T47D (cell line): ENCODE results near the gene SELENON.

Source experiments
- DNase-seq, 2 experiments: peaks; one replicate each; pipeline versions ENCODE4 v3.0.0 to v3.0.0-alpha.2; 2011 to 2012; ENCODE audit warnings: low read depth in 1 of 2, low spot score in 1 of 2
- JUND ChIP-seq: IDR thresholded peaks from 2 replicates; pipeline ENCODE4 v1.6.1; 2012; ENCODE audit warnings: low read depth
- in situ Hi-C: cut with HindIII; loops from 2 replicates; pipeline ENCODE4 v1.10.0; 2016; ENCODE audit warnings: low sequenced_read_pairs, low pct_unique_long_range_greater_than_20kb

Gene SELENON

DNA sequence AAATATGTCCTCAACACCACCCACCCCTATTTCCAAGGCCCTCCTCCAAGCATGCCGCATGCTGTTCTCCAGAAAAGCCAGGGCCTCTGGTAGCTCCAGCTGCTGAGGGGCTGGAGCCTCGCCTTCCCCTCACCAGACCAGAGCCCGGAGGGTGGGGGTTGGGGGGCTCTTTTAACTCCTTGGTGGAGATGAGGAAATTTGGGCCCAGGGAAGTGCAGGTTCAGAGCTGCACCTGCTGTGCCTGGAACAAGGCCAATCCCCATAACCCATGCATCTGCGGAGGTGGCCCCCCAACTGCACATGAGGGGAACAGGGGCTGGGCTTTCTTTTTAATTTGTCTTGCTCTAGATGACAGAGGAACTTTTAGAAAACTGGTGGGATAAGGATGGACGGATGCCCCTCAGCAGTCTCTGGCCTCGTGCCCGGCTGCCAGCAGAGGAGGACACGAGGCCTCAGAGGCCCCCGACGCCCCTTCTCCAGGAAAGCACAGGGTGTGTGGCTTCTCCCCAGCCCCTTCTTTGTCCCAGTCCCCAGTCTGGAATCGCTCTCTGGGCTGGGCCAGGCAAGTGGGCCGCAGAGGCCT lies 550 bp upstream of the SELENON start:
- TF ChIP-seq JUND, result no peak
- DNase-seq, result no peak
- in situ Hi-C loops, result no loop called here

DNA sequence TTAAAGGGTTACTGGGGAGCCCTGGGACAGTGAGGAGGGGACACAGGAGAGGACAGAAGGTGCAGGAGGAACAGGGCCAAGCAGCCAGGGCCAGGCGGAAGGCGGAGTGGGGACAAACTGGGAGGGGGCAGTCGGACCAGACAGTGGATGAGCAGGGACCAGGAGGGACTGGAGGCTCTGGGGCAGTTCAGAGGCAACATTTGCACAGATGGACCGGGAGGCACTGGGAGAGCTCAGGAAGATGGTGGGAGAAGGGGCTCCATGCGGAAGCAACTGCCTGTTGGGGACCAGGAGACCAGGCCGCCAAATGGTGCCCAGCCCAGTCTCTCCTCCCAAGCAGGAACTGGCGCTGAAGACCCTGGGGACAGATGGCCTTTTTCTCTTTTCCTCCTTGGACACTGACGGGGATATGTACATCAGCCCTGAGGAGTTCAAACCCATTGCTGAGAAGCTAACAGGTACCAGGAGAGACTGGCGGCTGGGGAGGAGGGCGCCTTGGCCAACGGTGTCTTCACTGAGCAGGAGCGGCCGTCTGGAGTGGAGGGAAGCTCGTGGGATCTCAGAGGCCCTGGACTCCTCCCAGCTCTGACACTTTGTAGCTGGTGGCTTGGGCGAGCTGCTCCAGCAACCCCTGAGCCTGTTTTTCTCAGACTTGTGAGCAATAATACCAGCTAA lies 847 bp downstream of the SELENON start:
- in situ Hi-C loops, result no loop called here
- no peak for DNase-seq
- TF ChIP-seq JUND, result no peak

DNA sequence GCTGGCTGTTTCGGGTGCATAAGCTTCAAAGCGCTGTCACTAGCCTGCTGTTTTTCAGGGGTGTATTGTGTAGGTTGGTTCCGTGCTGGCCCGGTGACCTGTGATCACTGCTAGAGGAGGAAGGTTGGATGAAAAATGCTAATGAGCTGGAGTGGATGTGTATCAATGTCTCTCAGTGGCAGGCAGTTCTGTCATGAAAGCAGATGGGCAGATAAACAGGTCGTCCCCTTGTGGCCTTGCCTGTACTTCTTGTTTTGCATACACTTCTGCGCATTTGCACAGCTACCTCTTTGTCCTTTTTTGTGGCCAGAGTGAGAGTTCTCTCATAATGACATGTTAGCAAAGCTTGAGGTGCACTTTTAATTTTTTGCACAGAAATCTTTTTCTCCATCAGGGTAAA lies 2.9 kb downstream of the SELENON start:
- DNase-seq, result no peak
- in situ Hi-C loops, result no loop called here
- TF ChIP-seq JUND, result no peak

DNA sequence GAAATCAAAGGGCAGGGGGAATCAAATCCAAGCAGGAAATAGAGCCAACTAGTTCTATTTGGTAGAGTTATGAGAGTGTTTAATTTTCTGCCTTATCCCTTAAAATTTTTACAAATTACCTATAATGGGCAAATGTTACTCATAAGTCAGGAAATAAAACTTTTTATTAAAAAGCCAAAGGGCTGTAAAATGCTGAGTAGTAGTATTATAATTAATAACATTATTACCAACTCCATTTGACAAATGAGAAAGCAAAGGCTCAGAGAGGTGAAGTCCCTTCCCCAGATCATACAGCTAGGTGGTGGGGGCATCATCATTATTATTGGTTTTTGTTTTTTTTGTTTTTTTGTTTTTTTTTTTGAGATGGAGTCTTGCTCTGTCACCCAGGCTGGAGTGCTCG lies 3.4 kb downstream of the SELENON start:
- TF ChIP-seq JUND, result no peak
- in situ Hi-C loops, result no loop called here
- no peak for DNase-seq

DNA sequence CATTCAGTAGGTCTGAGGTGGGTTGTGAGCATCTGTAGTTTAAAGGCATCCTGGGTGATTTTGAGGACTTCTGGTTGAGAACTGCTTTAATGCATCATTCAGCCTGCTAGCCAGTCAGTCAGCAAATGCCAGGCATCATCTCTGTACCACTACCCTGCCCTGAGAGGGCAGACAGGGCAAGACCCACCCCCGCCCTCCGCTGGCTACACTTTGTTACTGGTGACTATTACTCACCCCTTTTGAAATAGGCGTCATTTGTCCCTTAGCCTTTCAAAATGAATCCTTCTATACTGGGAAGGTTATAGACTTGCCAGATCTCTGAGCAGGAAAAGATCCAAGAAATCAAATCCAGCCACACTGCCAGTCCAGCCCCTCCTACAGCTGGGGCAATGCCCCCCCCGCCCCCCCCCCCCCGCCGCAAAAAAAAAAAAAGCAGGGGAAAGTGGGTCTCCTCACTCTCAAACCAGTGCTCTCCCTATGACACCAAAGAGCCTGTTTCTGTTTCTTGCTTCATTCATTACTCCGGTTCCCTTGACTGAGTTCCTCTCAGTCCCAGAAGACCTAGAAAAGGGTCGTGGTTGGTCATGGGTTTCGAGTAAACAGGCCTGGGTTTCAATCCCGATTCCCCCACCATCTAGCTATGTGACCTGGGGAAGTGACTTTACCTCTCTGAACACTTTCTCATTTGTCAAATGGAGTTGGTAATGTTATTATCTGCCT lies 4.4 kb downstream of the SELENON start:
- in situ Hi-C loops, result no loop called here
- TF ChIP-seq JUND, result no peak
- DNase-seq, result no peak

DNA sequence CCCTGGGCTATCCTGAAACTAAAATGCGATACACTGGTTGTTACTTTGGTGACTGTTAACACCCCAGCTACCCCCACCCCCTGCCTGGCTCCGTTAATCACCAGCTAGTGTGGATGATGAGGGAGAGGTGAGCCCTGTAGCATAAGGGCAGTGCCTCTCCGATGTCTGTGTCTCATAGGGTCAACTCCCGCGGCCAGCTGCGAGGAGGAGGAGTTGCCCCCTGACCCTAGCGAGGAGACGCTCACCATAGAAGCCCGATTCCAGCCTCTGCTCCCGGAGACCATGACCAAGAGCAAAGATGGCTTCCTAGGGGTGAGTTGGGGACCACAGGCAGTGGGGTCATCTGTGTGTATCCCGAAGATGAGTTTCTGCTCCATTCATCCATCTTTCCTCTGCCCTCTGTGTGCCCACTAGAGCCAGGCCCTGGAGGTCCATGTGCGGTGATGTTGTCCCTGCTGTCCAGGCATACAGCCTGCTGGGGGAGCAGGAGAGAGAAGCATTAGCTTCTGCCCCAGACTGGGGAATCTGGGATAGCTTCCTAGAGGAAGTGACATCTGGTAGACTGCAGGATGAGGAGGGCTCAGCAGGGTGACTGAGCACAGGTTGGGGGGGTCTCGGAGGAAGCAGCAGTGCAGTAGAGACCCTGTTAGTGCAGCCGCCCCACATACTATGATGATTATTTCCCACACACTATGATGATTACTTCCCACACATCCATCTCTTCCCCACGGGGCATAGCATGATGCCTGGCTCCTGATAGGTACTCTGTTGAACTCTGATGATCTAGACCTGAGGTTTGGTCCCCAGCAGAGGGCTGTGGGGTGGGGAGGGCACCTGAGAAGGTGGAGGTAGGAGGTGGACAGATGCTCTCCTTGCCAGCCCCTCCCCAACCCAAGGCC lies 5.2 kb downstream of the SELENON start:
- no peak for TF ChIP-seq JUND
- DNase-seq, result no peak
- in situ Hi-C loops, result no loop called here

DNA sequence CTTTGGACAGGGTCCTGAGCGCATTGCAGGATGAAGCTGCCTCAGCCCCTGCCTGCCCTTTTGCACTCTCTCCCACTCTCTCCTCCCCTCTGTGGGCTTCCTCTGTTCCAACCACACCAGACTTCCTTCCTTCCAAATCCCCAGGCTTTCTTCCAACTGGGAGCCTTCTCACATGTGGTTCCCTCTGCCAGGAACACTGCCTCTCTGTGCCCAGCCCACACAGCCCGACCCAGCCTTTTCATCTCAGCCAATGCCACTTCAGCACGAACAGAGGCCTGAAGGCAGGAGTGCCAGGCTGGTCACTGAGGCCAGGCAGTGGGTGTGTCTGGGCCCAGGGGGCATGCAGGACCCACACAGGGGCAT lies 5.9 kb downstream of the SELENON start:
- DNase-seq, result no peak
- in situ Hi-C loops, result no loop called here
- TF ChIP-seq JUND, result no peak

DNA sequence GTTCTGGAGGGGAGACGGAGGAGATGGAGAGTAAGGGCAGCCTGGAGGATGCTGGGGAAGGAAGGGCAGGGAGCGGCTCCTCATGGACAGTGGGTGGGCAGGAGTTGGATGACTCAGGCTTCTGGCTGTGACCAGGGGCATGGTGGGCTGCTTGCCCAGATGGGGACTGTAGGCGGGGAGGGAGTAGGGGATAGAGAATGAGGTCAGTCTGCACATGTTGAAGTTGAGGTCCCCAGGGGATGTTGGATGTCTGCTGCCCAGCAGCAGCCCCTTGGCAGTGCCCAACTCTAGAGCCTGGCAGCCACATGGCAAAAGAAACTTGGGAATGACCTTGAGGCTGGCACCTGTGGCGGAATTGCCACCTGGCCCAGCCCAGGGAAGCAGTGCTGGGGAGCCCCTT lies 6.4 kb downstream of the SELENON start:
- no peak for TF ChIP-seq JUND
- no peak for DNase-seq

DNA sequence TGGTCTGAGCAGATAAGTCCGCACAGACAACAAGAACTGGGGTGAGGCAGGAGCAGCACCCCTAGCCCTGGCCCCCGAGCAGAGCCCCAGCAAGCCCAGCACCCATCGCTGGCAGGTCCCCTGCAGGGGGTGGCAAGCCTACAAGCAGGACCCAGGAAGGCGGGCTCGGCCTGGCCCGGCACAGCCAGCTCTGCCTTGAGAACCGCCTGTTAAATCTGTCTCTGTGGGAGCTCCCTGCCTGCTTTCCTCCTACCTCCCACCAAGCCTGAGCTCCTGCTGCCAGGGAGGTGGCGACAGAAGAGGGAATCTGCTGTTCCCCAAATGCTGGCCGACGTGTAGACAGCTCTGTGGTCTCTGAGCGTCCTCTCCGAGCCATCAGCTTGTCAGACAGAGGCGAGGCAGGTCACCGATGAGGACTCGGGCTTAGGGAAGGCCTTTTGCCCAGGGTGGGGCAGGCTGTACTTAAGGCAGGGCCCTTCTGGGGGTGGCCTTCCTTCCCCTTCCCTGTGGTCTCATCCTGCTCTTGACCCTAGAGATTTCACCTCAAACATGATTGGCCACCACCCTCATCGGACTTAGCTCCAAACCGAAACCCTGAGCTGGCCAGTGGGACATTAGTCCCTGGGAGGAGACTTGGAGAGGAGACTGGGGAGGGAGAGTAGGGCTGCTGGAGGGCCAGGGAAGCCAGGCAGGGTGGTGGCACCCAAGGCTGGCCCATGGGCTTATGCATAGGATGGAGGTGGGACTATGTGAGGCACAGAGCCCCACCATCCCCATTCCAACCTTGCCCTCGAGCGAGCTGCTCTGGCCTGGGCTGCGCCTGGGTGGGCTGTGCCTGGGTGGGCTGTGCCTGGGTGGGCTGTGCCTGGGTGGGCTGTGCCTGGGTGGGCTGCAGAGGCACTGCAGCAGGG lies 7.7 kb downstream of the SELENON start:
- DNase-seq, result no peak
- no peak for TF ChIP-seq JUND
- in situ Hi-C loops, result no loop called here

More for the DNA sequence above, 6.4 kb downstream of the SELENON start:
- in situ Hi-C loops, result no loop called here

DNA sequence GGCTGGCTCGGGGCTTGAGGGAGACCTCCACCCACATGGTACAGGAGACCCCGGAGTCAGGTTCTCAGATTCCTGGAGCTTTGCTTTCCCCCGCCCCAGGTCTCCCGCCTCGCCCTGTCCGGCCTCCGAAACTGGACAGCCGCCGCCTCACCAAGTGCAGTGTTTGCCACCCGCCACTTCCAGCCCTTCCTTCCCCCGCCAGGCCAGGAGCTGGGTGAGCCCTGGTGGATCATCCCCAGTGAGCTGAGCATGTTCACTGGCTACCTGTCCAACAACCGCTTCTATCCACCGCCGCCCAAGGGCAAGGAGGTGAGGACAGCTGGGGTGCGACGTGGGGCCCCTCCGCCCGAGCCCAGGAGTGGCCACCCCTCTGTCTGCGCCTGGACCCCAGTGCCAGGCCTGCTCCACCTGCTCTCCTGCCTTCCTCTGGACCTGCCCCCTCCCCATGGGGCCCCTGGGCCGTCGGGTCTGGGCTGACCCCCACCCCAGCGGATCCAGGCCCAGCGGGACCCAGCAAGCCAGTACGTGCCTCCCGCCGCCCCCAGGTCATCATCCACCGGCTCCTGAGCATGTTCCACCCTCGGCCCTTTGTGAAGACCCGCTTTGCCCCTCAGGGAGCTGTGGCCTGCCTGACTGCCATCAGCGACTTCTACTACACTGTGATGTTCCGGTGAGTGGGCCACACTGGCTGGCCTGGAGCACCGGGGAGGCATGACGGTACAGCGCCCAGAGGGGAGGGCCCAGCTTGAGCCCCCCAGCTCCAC lies 8.7 kb downstream of the SELENON start:
- no peak for DNase-seq
- in situ Hi-C loops, result no loop called here
- no peak for TF ChIP-seq JUND

DNA sequence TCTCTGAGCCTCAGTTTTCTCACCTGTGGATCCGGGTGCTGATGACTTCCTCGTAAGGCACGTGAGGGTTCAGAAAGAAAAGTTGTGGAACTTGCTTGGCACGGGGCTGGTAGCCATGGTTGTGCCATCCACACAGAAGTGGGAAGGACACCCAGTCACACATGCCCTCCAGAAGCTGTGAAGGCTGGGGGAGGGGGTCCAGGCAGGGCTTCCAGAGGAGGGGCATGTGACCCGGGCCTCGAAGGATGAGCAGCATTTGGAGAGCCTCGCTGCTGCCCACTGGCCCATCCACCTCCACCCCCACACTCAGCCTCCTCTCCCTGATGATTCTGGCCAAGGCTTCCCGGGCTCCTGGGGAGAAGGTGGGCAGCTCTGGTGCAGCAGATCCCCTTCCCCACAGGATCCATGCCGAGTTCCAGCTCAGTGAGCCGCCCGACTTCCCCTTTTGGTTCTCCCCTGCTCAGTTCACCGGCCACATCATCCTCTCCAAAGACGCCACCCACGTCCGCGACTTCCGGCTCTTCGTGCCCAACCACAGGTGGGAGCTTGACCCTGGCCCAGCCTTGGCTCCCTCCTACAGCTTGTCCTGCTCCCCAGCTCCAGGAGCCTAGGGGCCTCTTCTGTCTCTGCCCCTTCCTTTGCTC lies 9.4 kb downstream of the SELENON start:
- in situ Hi-C loops, result no loop called here
- DNase-seq, result peak; percentile 59 to 80
- TF ChIP-seq JUND, result no peak
